Right renal pelvis (tissue), 4 donors: ENCODE results near the gene FANCD2. TPM values are rescaled to one million over a fixed set of nuclear protein-coding genes. Genes with fewer than 3 reads are reported as not detected.

ENCODE experiments used
- polyA plus RNA-seq, 4 donors: library from polyadenylated mRNA; unstranded; fragments of 120-200 nt; gene quantifications; one replicate each; pipeline ENCODE4 v1.2.1, GENCODE V29; 2013; ENCODE audit not compliant: insufficient read length in 4 of 4

The FANCD2 gene
- polyA plus RNA-seq, 4 donors = 14.4 to 19.3 (median 17.2) TPM

Other genes with a start within 250 kb of the FANCD2 start
- 10 to 100 TPM; 61.6 to 70.9 (median 65.7) TPM for gene TADA3, start 234.0 kb upstream of the FANCD2 start, polyA plus RNA-seq
- 100 to 1,000 TPM; 142 to 153 (median 142) TPM for gene ARPC4, start 233.4 kb upstream of the FANCD2 start, polyA plus RNA-seq
- gene TTLL3, start 216.2 kb upstream of the FANCD2 start, polyA plus RNA-seq = 10 to 100 TPM; 38.6 to 60.3 (median 43.0) TPM
- gene RPUSD3, start 182.4 kb upstream of the FANCD2 start, polyA plus RNA-seq = 10 to 100 TPM; 29.4 to 38.6 (median 33.7) TPM
- under 1 TPM in 1 of 4 donors, not detected in 3; 0.09 TPM for gene CIDEC, start 146.2 kb upstream of the FANCD2 start, polyA plus RNA-seq
- 10 to 100 TPM; 47.9 to 50.0 (median 49.4) TPM for gene JAGN1, start 135.8 kb upstream of the FANCD2 start, polyA plus RNA-seq
- 10 to 100 TPM; 11.0 to 15.2 (median 11.8) TPM for gene IL17RE, start 123.6 kb upstream of the FANCD2 start, polyA plus RNA-seq
- 10 to 100 TPM; 33.2 to 43.9 (median 40.1) TPM for gene IL17RC, start 109.3 kb upstream of the FANCD2 start, polyA plus RNA-seq
- 10 to 100 TPM; 53.9 to 62.1 (median 58.8) TPM for gene CRELD1, start 92.6 kb upstream of the FANCD2 start, polyA plus RNA-seq
- 1 to 10 TPM; 3.8 to 4.5 (median 4.1) TPM for gene PRRT3, start 74.0 kb upstream of the FANCD2 start, polyA plus RNA-seq
- 10 to 100 TPM; 89.6 to 93.6 (median 91.8) TPM for gene EMC3, start 39.6 kb upstream of the FANCD2 start, polyA plus RNA-seq
- gene FANCD2OS, start 81.8 kb downstream of the FANCD2 start, polyA plus RNA-seq = 1 to 10 TPM in 1 of 4 donors, under 1 TPM in 2, not detected in 1; 0.13 to 1.2 (median 0.51) TPM
- 100 to 1,000 TPM; 204 to 221 (median 219) TPM for gene BRK1, start 89.2 kb downstream of the FANCD2 start, polyA plus RNA-seq
- gene VHL, start 115.3 kb downstream of the FANCD2 start, polyA plus RNA-seq = 10 to 100 TPM; 72.0 to 87.6 (median 83.1) TPM
- gene IRAK2, start 138.5 kb downstream of the FANCD2 start, polyA plus RNA-seq = 1 to 10 TPM in 1 of 4 donors, under 1 TPM in 3; 0.65 to 1.1 (median 0.88) TPM
- gene TATDN2, start 222.0 kb downstream of the FANCD2 start, polyA plus RNA-seq = 10 to 100 TPM; 33.9 to 34.8 (median 34.1) TPM